GM23338 (cell line): ENCODE results near the gene MINK1. TPM values are rescaled to one million over a fixed set of nuclear protein-coding genes. Genes with fewer than 3 reads are reported as not detected.

Experiments
- polyA plus RNA-seq: library from polyadenylated mRNA; unstranded; fragments of >200 nt; fragmentation: Nextera tagmentation; extraction: Ambion mirVana; gene quantifications from 2 replicates; pipeline ENCODE4 v1.2.1, GENCODE V29; 2016
- total RNA-seq: library from RNA; depleted of rRNA; stranded (reverse); fragments of >200 nt; shearing (Covaris generic); gene quantifications from 2 replicates; pipeline ENCODE4 v1.2.3, GENCODE V29; 2014; rRNA removed

MINK1 gene
- total and polyA plus RNA-seq, 2 experiments from 2014 or later = 17.3 to 54.9 TPM

Other genes starting within 250 kb of the MINK1 start
- gene SMTNL2, start 248.8 kb upstream of the MINK1 start, total RNA-seq = 1.7 and 4.3 TPM in 2 replicates
- 1.3 and 3.1 TPM in 2 replicates for gene SMTNL2, start 248.8 kb upstream of the MINK1 start, polyA plus RNA-seq
- gene ALOX15, start 191.7 kb upstream of the MINK1 start, total RNA-seq = 1.1 and 1.4 TPM in 2 replicates
- gene ALOX15, start 191.7 kb upstream of the MINK1 start, polyA plus RNA-seq = 0.28 and 1.2 TPM in 2 replicates
- gene PELP1, start 129.2 kb upstream of the MINK1 start, total RNA-seq = 91.0 and 123 TPM in 2 replicates
- gene PELP1, start 129.2 kb upstream of the MINK1 start, polyA plus RNA-seq = 39.4 and 41.1 TPM in 2 replicates
- gene ARRB2, start 122.7 kb upstream of the MINK1 start, total RNA-seq = 23.0 and 45.0 TPM in 2 replicates
- 37.3 and 39.5 TPM in 2 replicates for gene ARRB2, start 122.7 kb upstream of the MINK1 start, polyA plus RNA-seq
- gene MED11, start 101.9 kb upstream of the MINK1 start, total RNA-seq = 15.5 and 16.7 TPM in 2 replicates
- gene MED11, start 101.9 kb upstream of the MINK1 start, polyA plus RNA-seq = 32.8 and 33.3 TPM in 2 replicates
- 1.4 TPM in 1 of 2 replicates, not detected in the other for gene ZMYND15, start 93.5 kb upstream of the MINK1 start, total RNA-seq
- gene ZMYND15, start 93.5 kb upstream of the MINK1 start, polyA plus RNA-seq = 0.21 and 0.32 TPM in 2 replicates
- gene CXCL16, start 93.4 kb upstream of the MINK1 start, total RNA-seq = 4.1 and 6.8 TPM in 2 replicates
- 3.7 and 4.0 TPM in 2 replicates for gene CXCL16, start 93.4 kb upstream of the MINK1 start, polyA plus RNA-seq
- not detected in 2 replicates for gene TM4SF5, start 61.5 kb upstream of the MINK1 start, total RNA-seq
- not detected in 2 replicates for gene TM4SF5, start 61.5 kb upstream of the MINK1 start, polyA plus RNA-seq
- gene VMO1, start 47.0 kb upstream of the MINK1 start, total RNA-seq = 0.38 TPM in 1 of 2 replicates, not detected in the other
- gene VMO1, start 47.0 kb upstream of the MINK1 start, polyA plus RNA-seq = 0.40 and 0.47 TPM in 2 replicates
- 1.3 TPM in 1 of 2 replicates, not detected in the other for gene GLTPD2, start 44.4 kb upstream of the MINK1 start, total RNA-seq
- gene GLTPD2, start 44.4 kb upstream of the MINK1 start, polyA plus RNA-seq = 0.33 and 0.47 TPM in 2 replicates
- gene PSMB6, start 37.2 kb upstream of the MINK1 start, total RNA-seq = 266 and 302 TPM in 2 replicates
- 465 and 502 TPM in 2 replicates for gene PSMB6, start 37.2 kb upstream of the MINK1 start, polyA plus RNA-seq
- 49.9 and 55.9 TPM in 2 replicates for gene PLD2, start 26.2 kb upstream of the MINK1 start, total RNA-seq
- 20.2 and 22.1 TPM in 2 replicates for gene PLD2, start 26.2 kb upstream of the MINK1 start, polyA plus RNA-seq
- gene C17orf107, start 66.2 kb downstream of the MINK1 start, total RNA-seq = 3.6 and 5.9 TPM in 2 replicates
- gene C17orf107, start 66.2 kb downstream of the MINK1 start, polyA plus RNA-seq = 0.78 and 1.9 TPM in 2 replicates
- gene CHRNE, start 69.8 kb downstream of the MINK1 start, total RNA-seq = 0.23 and 1.2 TPM in 2 replicates
- 0.24 and 0.50 TPM in 2 replicates for gene CHRNE, start 69.8 kb downstream of the MINK1 start, polyA plus RNA-seq
- not detected in 2 replicates for gene GP1BA, start 98.9 kb downstream of the MINK1 start, total RNA-seq
- gene GP1BA, start 98.9 kb downstream of the MINK1 start, polyA plus RNA-seq = 0.14 and 0.24 TPM in 2 replicates
- 70.4 and 73.6 TPM in 2 replicates for gene SLC25A11, start 106.7 kb downstream of the MINK1 start, total RNA-seq
- gene SLC25A11, start 106.7 kb downstream of the MINK1 start, polyA plus RNA-seq = 35.7 and 37.8 TPM in 2 replicates
- 84.4 and 87.0 TPM in 2 replicates for gene RNF167, start 106.9 kb downstream of the MINK1 start, total RNA-seq
- gene RNF167, start 106.9 kb downstream of the MINK1 start, polyA plus RNA-seq = 60.1 and 61.2 TPM in 2 replicates
- gene PFN1, start 115.2 kb downstream of the MINK1 start, total RNA-seq = 1,702 and 2,002 TPM in 2 replicates
- 3,646 and 3,709 TPM in 2 replicates for gene PFN1, start 115.2 kb downstream of the MINK1 start, polyA plus RNA-seq
- gene ENO3, start 117.8 kb downstream of the MINK1 start, total RNA-seq = 8.9 and 12.1 TPM in 2 replicates
- 19.6 and 25.5 TPM in 2 replicates for gene ENO3, start 117.8 kb downstream of the MINK1 start, polyA plus RNA-seq
- gene SPAG7, start 134.5 kb downstream of the MINK1 start, total RNA-seq = 77.9 and 85.3 TPM in 2 replicates
- 226 and 242 TPM in 2 replicates for gene SPAG7, start 134.5 kb downstream of the MINK1 start, polyA plus RNA-seq
- 3.3 and 4.4 TPM in 2 replicates for gene CAMTA2, start 154.3 kb downstream of the MINK1 start, total RNA-seq
- gene CAMTA2, start 154.3 kb downstream of the MINK1 start, polyA plus RNA-seq = 8.7 and 10.1 TPM in 2 replicates
- gene INCA1, start 164.2 kb downstream of the MINK1 start, total RNA-seq = 2.1 TPM in 1 of 2 replicates, not detected in the other
- 1.1 and 1.3 TPM in 2 replicates for gene INCA1, start 164.2 kb downstream of the MINK1 start, polyA plus RNA-seq
- 56.4 and 61.4 TPM in 2 replicates for gene KIF1C, start 164.6 kb downstream of the MINK1 start, total RNA-seq
- gene KIF1C, start 164.6 kb downstream of the MINK1 start, polyA plus RNA-seq = 13.5 and 16.8 TPM in 2 replicates
- 0.63 and 1.3 TPM in 2 replicates for gene SLC52A1, start 202.1 kb downstream of the MINK1 start, total RNA-seq
- gene SLC52A1, start 202.1 kb downstream of the MINK1 start, polyA plus RNA-seq = 0.21 and 0.50 TPM in 2 replicates
- 0.93 and 1.6 TPM in 2 replicates for gene ZFP3, start 245.1 kb downstream of the MINK1 start, total RNA-seq
- 0.55 and 0.97 TPM in 2 replicates for gene ZFP3, start 245.1 kb downstream of the MINK1 start, polyA plus RNA-seq